Smooth muscle cell (in vitro differentiated cells): Measurements from ENCODE around the gene DNMT1. TPM values are rescaled to one million over a fixed set of nuclear protein-coding genes. Genes with fewer than 3 reads are reported as not detected.

ENCODE experiments used
- DNase-seq: peaks from one replicate; lab custom pipeline; 2025; ENCODE audit not compliant: unreplicated experiment; lab: John Stamatoyannopoulos, UW
- H2AFZ ChIP-seq: fragments of 200-600 bp; sonication (generic); 2 replicates; pipeline ENCODE4 v1.6.0; 2016; ENCODE audit warnings: antibody characterized with exemption, low read depth, mild to moderate bottlenecking
- H3F3A ChIP-seq: fragments of 200-600 bp; sonication (generic); 2 replicates; pipeline ENCODE4 v1.6.0; 2017; ENCODE audit warnings: antibody characterized with exemption, low read depth
- H3K27ac ChIP-seq: fragments of 200-600 bp; sonication (generic); 2 replicates; pipeline ENCODE4 v1.5.1; 2016; ENCODE audit warnings: low read depth, mild to moderate bottlenecking
- H3K27me3 ChIP-seq: fragments of 200-600 bp; sonication (generic); 2 replicates; pipeline ENCODE4 v1.6.1; 2016; ENCODE audit warnings: low read depth, mild to moderate bottlenecking
- H3K36me3 ChIP-seq: fragments of 200-600 bp; sonication (generic); 2 replicates; pipeline ENCODE4 v1.5.1; 2016; ENCODE audit warnings: low read depth
- H3K4me1 ChIP-seq: fragments of 200-600 bp; sonication (generic); 2 replicates; pipeline ENCODE4 v1.5.1; 2016; ENCODE audit warnings: low read depth
- H3K4me2 ChIP-seq: fragments of 200-600 bp; sonication (generic); 2 replicates; pipeline ENCODE4 v1.6.0; 2016; ENCODE audit warnings: mild to moderate bottlenecking
- H3K4me3 ChIP-seq: fragments of 200-600 bp; sonication (generic); 2 replicates; pipeline ENCODE4 v1.5.1; 2016; ENCODE audit warnings: mild to moderate bottlenecking
- H3K79me2 ChIP-seq: fragments of 200-600 bp; sonication (generic); 2 replicates; pipeline ENCODE4 v1.6.0; 2016; ENCODE audit warnings: low read depth, mild to moderate bottlenecking
- H3K9ac ChIP-seq: fragments of 200-600 bp; sonication (generic); 2 replicates; pipeline ENCODE4 v1.6.0; 2016; ENCODE audit warnings: low read depth
- H3K9me3 ChIP-seq: fragments of 200-600 bp; sonication (generic); replicated peaks from 2 replicates; pipeline ENCODE4 v1.5.1; 2016; ENCODE audit warnings: low read depth
- H4K20me1 ChIP-seq: fragments of 200-600 bp; sonication (generic); 2 replicates; pipeline ENCODE4 v1.6.0; 2016; ENCODE audit warnings: low read depth
- WGBS: methylation state at CpG from one replicate; pipeline ENCODE4 v1.1.7; 2016; ENCODE audit warnings: low lambda C conversion rate; 5-methylcytosine and 5-hydroxymethylcytosine counted together
- polyA plus RNA-seq: library from polyadenylated mRNA; unstranded; fragments of >200 nt; fragmentation: Nextera tagmentation; extraction: Ambion mirVana; gene quantifications from 2 replicates; pipeline ENCODE4 v1.2.1, GENCODE V29; 2016
- total RNA-seq: library from RNA; depleted of rRNA; stranded (reverse); fragments of >200 nt; gene quantifications from 2 replicates; pipeline ENCODE4 v1.2.3, GENCODE V29; 2014
- TF ChIP-seq, protein P1 (sequence below): fragments of 200-600 bp; sonication (generic); IDR thresholded peaks from 2 replicates; pipeline ENCODE4 v1.5.1; 2017; ENCODE audit warnings: borderline replicate concordance, mild to moderate bottlenecking, antibody characterized with exemption; ENCODE audit not compliant: insufficient read depth, poor library complexity, severe bottlenecking

Gene DNMT1
- total and polyA plus RNA-seq, 2 experiments from 2014 or later = 39.5 to 56.7 TPM

DNA sequence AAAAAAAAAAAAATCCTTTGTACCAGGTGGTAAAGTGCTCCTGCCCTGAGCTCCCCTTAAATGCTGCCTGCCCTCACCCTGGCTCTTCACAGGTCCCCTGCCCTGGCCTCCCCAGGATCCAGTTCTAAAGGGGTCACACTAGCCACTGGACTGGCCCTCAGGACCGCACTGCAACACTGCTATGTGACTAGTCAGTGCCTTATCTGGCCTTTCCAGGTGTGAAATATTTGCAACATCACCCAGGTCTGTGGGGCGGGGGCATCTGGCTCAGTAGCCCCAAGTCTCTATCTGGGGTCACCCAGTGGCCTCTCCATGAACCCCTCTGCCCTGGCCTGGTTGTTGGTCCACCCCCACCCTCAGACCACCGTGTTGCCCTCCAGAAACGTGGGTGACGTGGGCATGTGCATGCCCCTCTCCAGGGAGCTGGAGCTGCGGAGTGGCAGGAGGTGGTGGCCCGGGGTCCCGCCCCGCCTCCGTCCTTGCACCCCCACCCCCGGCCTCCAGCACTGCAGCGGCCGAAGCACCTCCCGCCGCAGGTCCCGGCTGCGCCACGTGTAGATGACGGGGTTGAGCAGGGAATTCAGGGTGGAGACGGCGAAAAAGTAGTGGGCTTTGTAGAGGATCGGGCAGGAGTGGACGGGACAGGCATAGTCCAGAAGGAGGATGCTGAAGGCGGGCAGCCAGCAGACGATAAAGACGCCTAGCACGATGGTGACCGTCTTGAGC lies 28.9 kb upstream of the DNMT1 start:
- Histone ChIP-seq H2AFZ (no peak overlapping the region), H3K27me3 (no peaks in the 10 kb centered on the region), H3K27ac (no peak overlapping the region), H3K4me3 (no peak overlapping the region), H3K9ac (no peak overlapping the region), H3K79me2 (peaks cover 19% of the 10 kb centered on the region), H3K4me2 (no peak overlapping the region), H4K20me1 (peaks cover 34% of the 10 kb centered on the region), H3K36me3 (no peaks in the 10 kb centered on the region), H3K9me3 (no peaks in the 10 kb centered on the region), H3K4me1 (no peaks in the 10 kb centered on the region), H3F3A (no peaks in the 10 kb centered on the region)
- TF ChIP-seq, protein P1, sequence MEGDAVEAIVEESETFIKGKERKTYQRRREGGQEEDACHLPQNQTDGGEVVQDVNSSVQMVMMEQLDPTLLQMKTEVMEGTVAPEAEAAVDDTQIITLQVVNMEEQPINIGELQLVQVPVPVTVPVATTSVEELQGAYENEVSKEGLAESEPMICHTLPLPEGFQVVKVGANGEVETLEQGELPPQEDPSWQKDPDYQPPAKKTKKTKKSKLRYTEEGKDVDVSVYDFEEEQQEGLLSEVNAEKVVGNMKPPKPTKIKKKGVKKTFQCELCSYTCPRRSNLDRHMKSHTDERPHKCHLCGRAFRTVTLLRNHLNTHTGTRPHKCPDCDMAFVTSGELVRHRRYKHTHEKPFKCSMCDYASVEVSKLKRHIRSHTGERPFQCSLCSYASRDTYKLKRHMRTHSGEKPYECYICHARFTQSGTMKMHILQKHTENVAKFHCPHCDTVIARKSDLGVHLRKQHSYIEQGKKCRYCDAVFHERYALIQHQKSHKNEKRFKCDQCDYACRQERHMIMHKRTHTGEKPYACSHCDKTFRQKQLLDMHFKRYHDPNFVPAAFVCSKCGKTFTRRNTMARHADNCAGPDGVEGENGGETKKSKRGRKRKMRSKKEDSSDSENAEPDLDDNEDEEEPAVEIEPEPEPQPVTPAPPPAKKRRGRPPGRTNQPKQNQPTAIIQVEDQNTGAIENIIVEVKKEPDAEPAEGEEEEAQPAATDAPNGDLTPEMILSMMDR = no peak
- no peak for DNase-seq
- WGBS = 97% methylated on average over 27 of the region's 28 CpGs

DNA sequence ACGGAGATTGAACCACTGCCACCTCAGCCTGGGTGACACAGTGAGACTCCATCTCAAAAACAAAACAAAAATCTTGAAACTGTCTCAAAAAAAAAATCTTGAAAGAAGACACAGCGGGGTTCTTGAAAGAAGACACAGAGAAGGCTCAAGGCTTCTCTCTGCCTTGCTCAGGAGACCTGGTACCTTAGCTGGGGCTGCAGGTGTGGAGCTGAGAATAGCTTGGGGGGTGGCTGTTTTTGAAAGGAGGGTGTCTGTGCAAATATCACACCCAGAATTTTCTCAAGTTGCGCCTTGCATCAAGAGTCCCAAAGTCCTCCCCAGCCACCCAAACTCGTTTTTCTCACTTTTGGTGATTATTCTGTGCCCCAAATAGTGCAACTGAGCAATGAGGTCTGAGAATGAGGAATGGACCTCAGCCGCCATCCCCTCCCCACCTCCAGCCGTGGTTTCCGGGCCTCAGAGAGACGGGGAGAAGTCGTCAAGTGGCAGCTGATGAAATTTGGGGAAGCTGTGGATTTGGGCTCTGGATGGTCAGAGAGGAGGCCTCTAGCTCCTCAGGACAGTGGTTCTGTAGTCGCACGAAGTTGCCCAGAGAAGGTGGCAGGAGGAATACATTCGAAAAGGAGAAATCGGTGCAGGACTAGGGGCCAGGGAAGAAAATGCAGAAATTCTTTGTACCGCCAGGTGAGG lies 27.6 kb upstream of the DNMT1 start:
- H3K4me3 ChIP-seq = no peak overlapping the region
- H3K4me1 ChIP-seq = no peaks in the 10 kb centered on the region
- WGBS = 93% methylated on average over 14 of the region's 14 CpGs
- TF ChIP-seq, protein P1 = no peak
- H3K9ac ChIP-seq = no peak overlapping the region
- H3K27me3 ChIP-seq = no peaks in the 10 kb centered on the region
- H2AFZ ChIP-seq = no peak overlapping the region
- peaks cover 25% of the 10 kb centered on the region for H4K20me1 ChIP-seq
- H3K36me3 ChIP-seq = no peaks in the 10 kb centered on the region
- peaks cover 14% of the 10 kb centered on the region for H3K79me2 ChIP-seq
- no peak for DNase-seq
- no peaks in the 10 kb centered on the region for H3K9me3 ChIP-seq
- H3K27ac ChIP-seq = no peak overlapping the region
- H3F3A ChIP-seq = no peaks in the 10 kb centered on the region
- H3K4me2 ChIP-seq = no peak overlapping the region

DNA sequence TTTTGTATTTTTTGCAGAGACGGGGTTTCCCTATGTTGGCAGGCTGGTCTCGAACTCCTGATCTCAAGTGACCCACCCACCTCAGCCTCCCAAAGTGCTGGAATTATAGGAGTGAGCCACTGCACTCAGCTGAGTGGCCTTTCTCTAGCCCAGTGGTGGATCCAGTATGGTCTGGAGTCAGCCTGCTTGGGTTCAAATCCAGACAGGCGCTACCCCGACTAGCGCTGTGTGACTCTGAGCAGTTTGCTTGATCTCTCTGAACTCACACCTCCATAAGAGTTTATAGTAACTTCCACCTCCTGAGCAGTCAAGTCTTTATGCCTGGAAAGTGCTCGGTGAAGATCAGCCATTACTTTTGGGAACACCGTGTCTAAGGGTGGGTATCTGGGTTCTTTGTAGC lies 25.9 kb upstream of the DNMT1 start:
- H3K27ac ChIP-seq = no peak overlapping the region
- H3K4me2 ChIP-seq = no peak overlapping the region
- no peaks in the 10 kb centered on the region for H3K9me3 ChIP-seq
- no peaks in the 10 kb centered on the region for H3K4me1 ChIP-seq
- WGBS = 91% methylated on average over 7 of the region's 7 CpGs
- H3K9ac ChIP-seq = no peak overlapping the region
- H3K79me2 ChIP-seq = peaks cover 13% of the 10 kb centered on the region
- TF ChIP-seq, protein P1 = no peak
- H2AFZ ChIP-seq = no peak overlapping the region
- H3F3A ChIP-seq = no peaks in the 10 kb centered on the region
- H3K4me3 ChIP-seq = no peak overlapping the region
- H4K20me1 ChIP-seq = peaks cover 11% of the 10 kb centered on the region
- DNase-seq = no peak
- no peaks in the 10 kb centered on the region for H3K36me3 ChIP-seq
- no peaks in the 10 kb centered on the region for H3K27me3 ChIP-seq
